Muscle of leg (tissue), 16 donors: ENCODE results near the gene NLRX1. TPM values are rescaled to one million over a fixed set of nuclear protein-coding genes. Genes with fewer than 3 reads are reported as not detected.

Experiments used
- DNase-seq: peaks from one replicate; pipeline ENCODE4 v3.0.0; 2013
- H3K27ac ChIP-seq: one replicate; pipeline ENCODE4 v1.5.1; 2013; ENCODE audit warnings: mild to moderate bottlenecking, low read length, control low read depth
- H3K27me3 ChIP-seq: one replicate; pipeline ENCODE4 v1.6.1; 2013; ENCODE audit warnings: low read length; ENCODE audit not compliant: control insufficient read depth, insufficient read depth
- H3K36me3 ChIP-seq: one replicate; pipeline ENCODE4 v1.6.1; 2013; ENCODE audit warnings: low read length; ENCODE audit not compliant: control insufficient read depth, insufficient read depth
- H3K4me1 ChIP-seq: one replicate; pipeline ENCODE4 v1.6.1; 2013; ENCODE audit warnings: low read length; ENCODE audit not compliant: control insufficient read depth, insufficient read depth
- H3K4me3 ChIP-seq: one replicate; pipeline ENCODE4 v1.5.1; 2013; ENCODE audit warnings: low read length, control low read depth
- H3K9me3 ChIP-seq: replicated peaks from 2 replicates; pipeline ENCODE4 v1.6.1; 2013; ENCODE audit warnings: low read depth, low read length; ENCODE audit not compliant: control insufficient read depth
- WGBS: methylation state at CpG from one replicate; pipeline ENCODE4 v1.1.5; 2013; ENCODE audit warnings: missing lambda C conversion rate; ENCODE audit not compliant: insufficient coverage; 5-methylcytosine and 5-hydroxymethylcytosine counted together
- long read RNA-seq, 11 donors: transcript quantifications; one replicate each; lab custom pipeline, GENCODE V29; 2026
- polyA plus RNA-seq, 8 donors: library from polyadenylated mRNA; unstranded; fragments of 120-200 nt; gene quantifications; one replicate each; pipeline versions ENCODE4 v1.2.1 to v1.2.3, GENCODE V29; 2013; ENCODE audit warnings: inconsistent platforms in 1 of 8, low replicate concordance in 1 of 8; ENCODE audit not compliant: insufficient read length in 8 of 8, insufficient read depth in 1 of 8
- total RNA-seq: library from RNA; stranded (reverse); fragments of 120-200 nt; gene quantifications from one replicate; pipeline ENCODE4 v1.2.4, GENCODE V29; 2013

The NLRX1 gene
- total RNA-seq = 10.2 TPM
- polyA plus RNA-seq = 10 to 100 TPM; 10.5 to 13.8 (median 11.9) TPM
- long read RNA-seq, donor 1 = 0 reads
- long read RNA-seq, donor 2 = 0 reads
- long read RNA-seq, donor 3, partial matches to known transcripts = 0 of 2 reads
- long read RNA-seq, donor 3, other reads (novel, unspliced or antisense) = 0 of 2 reads
- long read RNA-seq, donor 4 = 0 reads
- long read RNA-seq, donor 5, partial matches to known transcripts = 5 of 5 reads
- long read RNA-seq, donor 5, other reads (novel, unspliced or antisense) = 0 of 5 reads
- long read RNA-seq, donor 6, partial matches to known transcripts = 0 of 1 reads
- long read RNA-seq, donor 6, other reads (novel, unspliced or antisense) = 0 of 1 reads
- long read RNA-seq, donor 7 = 0 reads
- long read RNA-seq, donor 8, partial matches to known transcripts = 0 of 2 reads
- long read RNA-seq, donor 8, other reads (novel, unspliced or antisense) = 0 of 2 reads
- long read RNA-seq, donor 9, partial matches to known transcripts = 0 of 2 reads
- long read RNA-seq, donor 9, other reads (novel, unspliced or antisense) = 0 of 2 reads
- long read RNA-seq, donor 10, partial matches to known transcripts = 0 of 1 reads
- long read RNA-seq, donor 10, other reads (novel, unspliced or antisense) = 0 of 1 reads
- long read RNA-seq, donor 11, full-length matches to known transcripts = 1 of 1 reads
- long read RNA-seq, donor 11, partial matches to known transcripts = 0 of 1 reads
- long read RNA-seq, donor 11, other reads (novel, unspliced or antisense) = 0 of 1 reads

- Histone ChIP-seq H3K27me3 (no peaks in the 10 kb centered on the region), H3K4me1 (peaks cover 14% of the 10 kb centered on the region), H3K27ac (peak within 1 kb of the TSS; percentile 75), H3K9me3 (no peaks in the 10 kb centered on the region), H3K36me3 (peaks cover 3% of the 10 kb centered on the region), H3K4me3 (peak within 1 kb of the TSS; percentile 69)
- DNase-seq = peak; percentile 92
- 2% methylated on average over 61 of the region's 63 CpGs for WGBS
Observed at GRCh38 chr11:119168471-119169281, at the start of gene NLRX1. NLRX1 (plus strand) TSS chr11:119168725; CDS start chr11:119171404, 2,679 bp downstream.

- WGBS = no CpG with 5 or more reads among the region's 1 CpG
- Histone ChIP-seq H3K4me3 (no peak overlapping the region), H3K27ac (no peak overlapping the region), H3K36me3 (peaks cover 31% of the 10 kb centered on the region), H3K4me1 (peaks cover 13% of the 10 kb centered on the region), H3K27me3 (no peaks in the 10 kb centered on the region), H3K9me3 (no peaks in the 10 kb centered on the region)
- DNase-seq = no peak
Observed at GRCh38 chr11:119118946-119119345, 49.6 kb upstream of the NLRX1 start.

- Histone ChIP-seq H3K9me3 (no peaks in the 10 kb centered on the region), H3K36me3 (peaks cover 30% of the 10 kb centered on the region), H3K4me3 (peak overlapping the region; percentile 41), H3K4me1 (peaks cover 13% of the 10 kb centered on the region), H3K27me3 (no peaks in the 10 kb centered on the region), H3K27ac (peak overlapping the region; percentile 82)
- peak; percentile 65 for DNase-seq
- WGBS = 14% methylated on average over 5 of the region's 5 CpGs
Observed at GRCh38 chr11:119120639-119121007, 47.9 kb upstream of the NLRX1 start.

GRCh38 chr11:119121008-119121810 is 47.3 kb upstream of the NLRX1 start, which contains the start of gene HINFP:
HINFP (plus strand) TSS chr11:119121580; CDS start chr11:119126945, 5,365 bp downstream.
- Histone ChIP-seq H3K27me3 (no peaks in the 10 kb centered on the region), H3K4me1 (peaks cover 13% of the 10 kb centered on the region), H3K36me3 (peaks cover 28% of the 10 kb centered on the region), H3K9me3 (no peaks in the 10 kb centered on the region), H3K27ac (peak within 1 kb of the TSS; percentile 82), H3K4me3 (peak within 1 kb of the TSS; percentile 74)
- DNase-seq = peak; percentile 100
- 0% methylated on average over 41 of the region's 54 CpGs for WGBS

GRCh38 chr11:119121811-119122124 is 46.8 kb upstream of the NLRX1 start:
- H3K4me3 ChIP-seq = peak overlapping the region; percentile 74
- no peak for DNase-seq
- peaks cover 23% of the 10 kb centered on the region for H3K36me3 ChIP-seq
- no peaks in the 10 kb centered on the region for H3K9me3 ChIP-seq
- peaks cover 13% of the 10 kb centered on the region for H3K4me1 ChIP-seq
- H3K27me3 ChIP-seq = no peaks in the 10 kb centered on the region
- 0% methylated on average over 16 of the region's 20 CpGs for WGBS
- peak overlapping the region; percentile 78 for H3K27ac ChIP-seq

- H3K36me3 ChIP-seq = peaks cover 41% of the 10 kb centered on the region
- 92% methylated on average over 2 of the region's 6 CpGs for WGBS
Observed at GRCh38 chr11:119125821-119126220, 42.7 kb upstream of the NLRX1 start.

GRCh38 chr11:119126675-119127268 is 41.8 kb upstream of the NLRX1 start:
- H3K27ac ChIP-seq = peak overlapping the region; percentile 54
- WGBS = 20% methylated on average over 1 of the region's 5 CpGs
- DNase-seq = peak; percentile 50
- no peaks in the 10 kb centered on the region for H3K27me3 ChIP-seq
- peaks cover 50% of the 10 kb centered on the region for H3K36me3 ChIP-seq
- no peak overlapping the region for H3K4me3 ChIP-seq
- no peaks in the 10 kb centered on the region for H3K9me3 ChIP-seq
- peaks cover 8% of the 10 kb centered on the region for H3K4me1 ChIP-seq

More at GRCh38 chr11:119125821-119126220, 42.7 kb upstream of the NLRX1 start:
- Histone ChIP-seq H3K27me3 (no peaks in the 10 kb centered on the region), H3K9me3 (no peaks in the 10 kb centered on the region), H3K4me3 (no peak overlapping the region), H3K4me1 (peaks cover 9% of the 10 kb centered on the region), H3K27ac (no peak overlapping the region)
- DNase-seq = no peak

- Histone ChIP-seq H3K27me3 (no peaks in the 10 kb centered on the region), H3K4me1 (no peaks in the 10 kb centered on the region), H3K36me3 (peaks cover 62% of the 10 kb centered on the region), H3K9me3 (no peaks in the 10 kb centered on the region), H3K27ac (no peak overlapping the region), H3K4me3 (no peak overlapping the region)
- DNase-seq = no peak
- 62% methylated on average over 2 of the region's 3 CpGs for WGBS
Observed at GRCh38 chr11:119130662-119131061, 37.9 kb upstream of the NLRX1 start.

GRCh38 chr11:119134389-119134978 is 34.0 kb upstream of the NLRX1 start:
- no peaks in the 10 kb centered on the region for H3K27me3 ChIP-seq
- no peaks in the 10 kb centered on the region for H3K9me3 ChIP-seq
- no peak overlapping the region for H3K27ac ChIP-seq
- WGBS = 63% methylated on average over 3 of the region's 4 CpGs
- H3K36me3 ChIP-seq = peaks cover 45% of the 10 kb centered on the region
- DNase-seq = no peak
- H3K4me1 ChIP-seq = no peaks in the 10 kb centered on the region
- no peak overlapping the region for H3K4me3 ChIP-seq
